Suppressor macrophage treated with lipopolysaccharide for 4 hours (primary cell): ENCODE measurements around the gene TMEM26.

Experiments used
- DNase-seq: peaks from one replicate; pipeline ENCODE4 v3.0.0-alpha.2; 2020

TMEM26 gene

DNA sequence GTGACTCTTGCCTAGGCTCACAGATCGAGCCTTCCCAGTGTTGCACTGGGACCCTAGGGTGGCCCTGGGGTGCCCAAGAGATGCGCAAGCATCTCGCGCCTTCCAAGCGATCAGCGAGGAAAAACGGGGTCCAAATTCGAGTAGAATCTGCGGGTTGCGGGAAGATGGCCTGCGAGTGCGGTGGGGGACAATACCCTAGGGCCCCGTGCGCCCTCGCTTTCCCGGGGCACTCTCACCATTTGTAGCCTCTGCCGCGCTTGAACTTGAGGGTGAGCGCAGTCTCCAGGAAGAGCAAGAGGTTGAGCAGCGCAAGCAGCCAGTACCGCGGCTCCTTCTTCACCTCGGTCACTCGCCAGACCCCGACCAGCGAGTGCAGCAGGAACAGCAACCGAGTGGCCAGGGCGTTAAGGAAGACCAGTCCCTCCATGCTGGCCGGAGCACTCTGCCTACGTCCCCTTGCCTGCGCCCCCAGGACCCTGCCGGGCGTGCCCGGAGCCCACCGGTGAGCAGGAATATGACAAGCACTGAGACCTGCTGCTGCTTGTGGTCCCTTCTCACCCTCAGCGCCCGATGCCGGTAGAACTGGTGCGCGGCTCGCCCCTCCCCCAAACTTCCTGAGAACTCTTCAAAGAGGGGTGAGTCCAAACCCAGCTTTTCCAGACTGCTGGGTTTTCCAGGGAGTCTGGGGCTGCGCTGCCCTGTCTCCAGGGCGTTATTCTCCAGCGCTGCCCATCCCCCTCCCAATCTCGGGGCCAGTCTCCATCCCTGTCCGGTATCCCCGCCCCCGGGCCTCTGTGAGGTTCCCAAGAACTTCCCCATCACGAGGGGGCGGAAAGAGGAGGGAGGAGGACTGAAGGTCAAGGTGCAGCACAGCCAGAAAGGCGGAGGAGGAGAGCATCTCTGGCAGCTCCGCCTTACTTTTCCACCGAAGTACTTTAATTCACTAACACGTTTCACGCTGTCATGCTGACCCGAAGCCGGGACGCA lies at the start of gene TMEM26:
TSS of gene TMEM26 (minus strand) at position 727 of the 987 bp plus-strand sequence. CDS start at position 427, 300 bp downstream.
- DNase-seq, result peak; percentile 29

DNA sequence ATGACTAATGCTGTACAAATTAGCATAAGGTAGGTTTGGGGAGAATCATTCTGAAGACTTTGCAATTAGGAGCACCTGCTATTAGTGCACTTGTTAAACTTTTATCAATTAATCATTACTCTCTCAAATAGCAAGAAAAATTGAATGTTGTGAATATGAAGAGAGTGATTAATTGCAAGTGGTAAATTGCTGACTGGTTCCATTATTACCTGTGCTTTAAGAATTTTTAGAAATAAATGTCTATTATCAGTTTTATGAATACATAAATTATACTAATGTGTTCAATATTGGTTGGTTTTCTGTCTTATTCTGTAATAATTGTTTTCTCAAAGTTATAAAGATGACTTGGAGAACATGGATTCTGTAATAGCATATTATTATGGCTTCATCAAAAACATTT lies 47.3 kb upstream of the TMEM26 start:
- no peak for DNase-seq

DNA sequence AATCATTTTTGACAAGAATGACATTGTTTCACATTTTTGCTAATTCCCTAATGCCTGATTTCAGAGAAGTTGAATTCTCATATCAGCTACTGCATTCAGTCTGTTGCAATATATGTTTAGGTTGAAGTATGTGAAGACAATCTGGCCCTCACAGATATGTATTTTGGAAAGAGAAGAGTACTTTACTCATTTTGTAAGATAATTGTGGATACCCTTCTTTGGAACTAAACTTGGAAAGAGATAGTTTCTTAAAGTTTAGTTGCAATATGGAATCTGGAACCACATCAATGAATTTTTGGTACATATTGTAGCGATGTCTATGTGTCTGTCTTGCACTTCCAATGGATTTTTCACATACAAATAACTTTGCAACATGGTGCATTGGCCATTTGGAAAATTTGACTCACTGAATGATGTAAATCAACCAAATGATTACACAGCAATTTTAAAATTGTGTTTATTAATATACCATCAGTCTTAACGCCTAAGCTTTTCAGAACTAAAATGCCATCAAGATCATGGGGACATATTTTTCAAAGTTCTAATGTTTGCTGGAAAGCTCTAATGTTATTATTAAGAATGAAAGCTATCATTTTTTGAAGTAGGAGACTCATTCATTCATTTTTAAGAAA lies 39.3 kb upstream of the TMEM26 start:
- DNase-seq, result no peak

DNA sequence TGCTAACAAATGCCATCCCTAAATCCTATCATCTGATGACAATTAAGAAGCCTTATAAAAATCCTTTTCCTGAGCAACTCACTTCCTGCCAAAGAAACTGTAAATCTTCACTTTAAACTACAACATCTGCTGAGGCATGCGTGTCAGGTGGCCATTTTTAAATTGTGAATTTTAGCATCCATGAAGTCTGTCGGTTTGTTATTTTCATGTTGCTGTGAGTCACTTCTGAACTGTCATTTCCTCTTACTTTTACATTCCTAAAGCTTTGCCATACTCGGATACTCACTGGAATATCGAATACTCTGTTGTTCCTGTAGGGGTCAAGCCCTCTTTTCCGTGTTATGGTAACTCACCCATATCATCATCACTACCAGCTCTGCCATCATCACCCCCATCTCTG lies 34.3 kb upstream of the TMEM26 start:
- no peak for DNase-seq

DNA sequence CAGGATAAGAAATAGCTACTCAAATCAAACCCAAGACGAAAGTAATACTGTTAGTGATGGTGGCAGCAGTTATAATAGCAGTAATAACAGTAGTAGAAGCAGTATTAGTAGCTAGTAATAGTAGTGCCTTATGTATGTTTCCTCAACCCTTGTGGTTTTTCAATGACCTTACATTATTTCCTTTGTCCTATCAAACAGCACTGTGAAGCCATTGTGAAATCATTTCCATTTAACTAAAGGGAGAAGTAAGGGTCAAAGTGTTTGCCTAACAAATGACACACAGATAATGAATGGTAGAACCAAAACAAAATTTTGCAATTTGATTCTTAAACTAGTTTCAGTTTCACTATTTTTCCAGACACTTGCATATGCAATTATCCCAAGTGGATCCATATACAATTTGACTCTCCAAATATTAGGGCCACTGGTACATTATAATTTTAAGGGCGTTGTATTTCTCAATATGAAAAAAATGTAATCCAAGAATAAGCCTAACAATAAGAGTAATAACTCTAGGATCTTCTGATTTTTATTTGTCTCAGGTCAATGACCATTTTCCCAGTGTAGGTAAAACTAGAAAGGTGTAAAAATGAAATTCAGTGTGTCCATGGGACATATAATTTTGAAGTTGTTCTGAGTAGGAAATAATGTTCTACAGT lies 33.7 kb upstream of the TMEM26 start:
- DNase-seq, result peak; percentile 93

DNA sequence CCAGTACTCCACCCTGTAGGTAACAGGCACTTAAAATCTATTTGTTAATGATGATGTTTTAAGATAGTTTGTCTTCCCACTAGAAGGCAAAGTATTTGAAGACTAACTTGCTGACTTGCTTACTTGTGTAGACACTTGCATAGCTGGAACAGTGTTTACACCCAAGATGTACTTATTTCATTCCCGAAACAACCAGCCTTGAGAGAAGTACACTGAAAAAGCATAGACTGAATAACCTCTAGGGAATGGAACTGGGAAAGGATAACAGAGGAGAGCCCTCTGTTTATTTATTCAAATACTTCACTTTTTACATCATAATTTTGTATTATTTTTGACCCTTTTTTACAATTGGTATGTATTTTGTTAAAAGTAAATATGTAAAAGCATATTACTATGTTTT lies 33.1 kb upstream of the TMEM26 start:
- no peak for DNase-seq

DNA sequence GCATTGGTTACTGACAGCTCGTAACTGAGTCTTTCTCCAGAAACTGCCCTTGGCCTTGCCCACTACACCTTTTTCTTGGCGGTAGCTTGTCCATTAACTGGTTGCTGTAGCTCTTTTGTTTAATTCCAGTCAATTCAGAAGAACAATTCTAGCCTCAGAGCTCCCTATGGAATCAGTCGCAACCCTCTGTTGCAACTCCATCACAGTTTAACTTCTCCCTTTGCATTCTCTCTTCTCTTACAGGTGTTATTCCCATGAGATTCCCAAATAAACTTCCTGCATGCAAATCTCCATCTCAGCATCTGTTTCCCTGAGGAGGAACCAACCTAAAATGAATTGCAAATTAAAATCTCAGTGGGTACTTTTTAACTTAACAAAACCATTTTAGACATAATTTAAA lies 28.4 kb upstream of the TMEM26 start:
- DNase-seq, result no peak

DNA sequence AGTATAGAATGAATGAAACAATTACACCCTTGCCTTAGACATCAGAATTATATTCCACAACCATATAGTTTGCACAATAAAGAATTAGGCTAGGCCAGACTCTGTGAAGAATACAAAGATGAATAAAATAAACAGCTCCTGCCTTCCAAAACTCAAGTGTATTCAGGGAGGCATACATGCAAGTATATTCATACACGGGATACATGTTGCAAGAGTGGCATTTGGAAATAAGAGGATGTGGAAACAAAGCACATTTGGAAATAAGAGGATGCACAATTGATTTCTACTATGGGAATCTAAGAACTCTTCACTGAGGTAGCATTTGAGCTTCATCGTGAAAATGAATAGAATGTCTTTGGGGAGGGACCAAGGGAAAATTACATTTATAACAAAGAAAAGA lies 27.0 kb upstream of the TMEM26 start:
- DNase-seq, result peak; percentile 46

DNA sequence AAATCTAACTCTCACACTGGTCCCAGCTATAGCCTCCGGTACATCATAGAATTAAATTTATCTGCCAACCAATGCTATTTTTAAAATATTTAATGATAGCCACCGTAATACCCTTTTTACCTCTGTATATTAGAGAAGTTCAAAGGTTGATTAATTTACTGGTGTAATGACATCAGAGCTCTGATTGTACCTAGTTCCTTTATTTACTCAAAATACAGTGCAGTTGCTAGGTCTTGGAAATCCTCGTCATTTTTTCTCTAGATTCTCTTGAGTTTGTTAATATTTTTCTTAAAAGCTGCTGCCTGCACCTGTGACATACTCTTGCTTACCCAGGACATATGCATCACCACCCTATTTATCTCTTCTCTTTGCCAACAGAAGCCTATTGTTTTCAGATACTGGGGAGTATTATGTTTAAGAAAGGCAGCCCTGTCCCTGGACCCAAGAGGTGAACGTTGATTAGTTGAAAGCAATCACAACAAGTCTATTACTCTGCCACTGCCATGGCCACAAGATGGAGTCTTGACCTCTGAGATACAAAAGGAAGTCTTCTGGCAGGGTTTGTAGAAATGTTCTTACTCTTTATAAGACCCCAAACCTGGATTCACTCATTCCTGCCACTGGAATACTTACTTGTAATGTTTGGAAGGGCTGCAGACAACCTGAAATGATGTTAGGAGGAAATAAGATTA lies 25.6 kb upstream of the TMEM26 start:
- no peak for DNase-seq

DNA sequence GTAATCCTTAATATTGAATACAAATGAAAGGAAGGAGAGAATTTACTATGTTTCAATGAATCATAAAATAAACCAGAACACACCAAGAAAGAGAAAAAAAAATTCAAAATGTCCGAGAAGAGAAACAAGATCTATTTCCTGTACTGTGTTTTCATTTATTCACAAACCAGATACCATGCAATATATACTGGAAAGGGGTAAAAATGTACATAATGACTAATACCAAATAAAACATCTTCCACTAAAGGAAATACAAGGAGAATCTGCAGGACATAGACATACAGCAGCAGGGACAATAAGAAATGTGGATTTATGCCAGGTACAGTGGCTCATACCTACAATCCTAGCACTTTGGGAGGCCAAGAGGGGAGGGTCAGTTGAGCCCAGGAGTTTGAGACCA lies 24.3 kb upstream of the TMEM26 start:
- DNase-seq, result no peak

DNA sequence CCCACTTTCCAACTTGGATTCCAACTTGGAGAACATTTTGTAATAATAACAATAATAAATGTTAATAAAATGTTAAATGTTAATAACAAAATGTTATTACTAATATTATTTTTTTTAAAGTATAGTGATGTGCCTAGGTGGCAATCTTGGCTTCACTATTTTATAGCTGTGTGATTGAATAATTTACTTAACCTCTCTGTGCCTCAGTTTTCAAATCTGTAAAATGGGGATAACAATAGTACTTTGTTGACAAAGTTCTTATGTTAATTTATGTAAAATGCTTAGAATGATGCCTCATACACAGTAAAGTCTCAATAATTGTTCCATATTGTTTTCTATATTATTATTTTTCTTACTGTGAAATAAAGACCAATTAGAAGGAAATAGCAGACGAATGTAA lies 23.3 kb upstream of the TMEM26 start:
- no peak for DNase-seq

DNA sequence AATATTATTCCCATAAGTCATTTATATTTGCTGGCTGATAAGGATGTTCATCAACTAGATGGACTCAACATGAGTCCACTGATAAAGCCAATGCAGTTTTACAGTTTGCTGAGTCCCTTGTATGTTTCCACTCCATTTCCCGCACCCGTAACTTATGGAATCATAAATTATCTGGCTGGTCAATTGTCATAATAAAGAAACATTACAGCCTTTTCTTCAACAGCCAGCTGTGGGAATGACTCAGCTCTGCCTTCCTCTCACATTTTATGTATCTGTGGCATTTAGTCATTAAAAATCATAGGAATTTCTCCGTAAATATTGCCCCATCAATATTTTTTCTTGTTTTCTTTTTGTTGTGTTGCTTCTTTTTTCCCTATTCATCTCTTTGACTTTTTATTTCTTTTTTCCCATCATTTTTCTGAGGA lies 22.3 kb upstream of the TMEM26 start:
- DNase-seq, result no peak

DNA sequence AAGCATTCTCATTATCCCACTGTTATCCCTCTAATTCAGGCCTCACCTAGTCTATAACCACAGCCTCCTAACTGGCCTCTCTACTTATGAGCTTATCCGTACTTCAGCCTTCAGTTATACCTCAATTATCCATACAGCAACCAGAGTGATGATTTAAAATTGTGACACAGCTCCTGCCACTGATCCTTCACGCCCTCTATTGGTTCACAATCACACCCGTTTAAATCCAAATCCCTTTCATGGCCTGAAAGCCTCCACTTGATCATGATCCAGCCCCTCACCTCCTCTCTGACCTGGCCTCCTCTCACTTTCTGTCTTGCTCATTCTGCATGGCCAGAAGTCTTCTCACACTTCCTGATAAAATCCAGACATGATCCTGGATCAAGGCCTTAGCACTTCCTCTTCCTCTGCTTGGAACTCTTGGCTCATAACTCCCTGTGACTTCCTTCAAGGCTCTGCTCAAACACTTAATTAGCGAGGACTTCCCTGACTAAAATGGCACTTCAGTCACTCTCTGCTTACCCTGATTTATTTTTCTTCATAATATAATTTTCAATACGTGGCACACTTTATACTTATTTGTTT lies 19.0 kb upstream of the TMEM26 start:
- peak; percentile 51 for DNase-seq

DNA sequence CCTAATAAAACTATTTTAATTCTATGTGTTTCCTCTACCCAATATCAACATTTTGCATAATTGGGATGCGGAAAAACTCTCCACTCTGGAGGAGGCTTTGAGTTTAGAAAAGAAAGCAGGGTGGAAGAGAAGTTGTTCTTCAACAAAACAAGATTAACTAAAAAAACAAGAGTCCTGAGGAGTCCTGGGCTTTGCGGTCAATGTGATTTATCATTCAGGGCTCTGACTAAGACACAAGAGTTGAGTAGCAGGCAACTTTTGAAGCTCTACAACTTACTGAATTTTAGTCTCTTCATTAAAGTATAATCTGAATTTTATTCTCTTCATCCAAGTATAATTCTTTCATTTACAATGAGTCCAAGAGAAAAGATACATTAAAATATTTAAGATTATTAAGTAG lies 18.3 kb upstream of the TMEM26 start:
- DNase-seq, result no peak

DNA sequence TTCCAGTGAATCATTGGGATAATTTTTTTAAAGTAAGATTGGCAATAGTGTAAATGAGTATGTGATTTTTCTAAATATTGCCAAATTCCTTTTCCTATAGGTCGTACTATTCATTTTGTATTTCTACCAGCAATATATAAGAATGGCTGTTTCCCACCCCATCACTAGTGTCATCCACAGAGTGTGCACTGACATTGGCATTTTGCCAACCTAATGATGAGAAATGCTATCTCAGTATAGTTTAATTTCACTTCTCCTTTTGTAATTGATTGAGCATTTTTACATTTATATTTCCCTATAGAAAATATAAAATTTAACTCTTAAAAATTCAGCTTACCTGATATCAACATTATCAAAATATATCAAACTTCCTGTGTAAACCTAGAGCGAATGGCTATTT lies 17.6 kb upstream of the TMEM26 start:
- DNase-seq, result no peak

DNA sequence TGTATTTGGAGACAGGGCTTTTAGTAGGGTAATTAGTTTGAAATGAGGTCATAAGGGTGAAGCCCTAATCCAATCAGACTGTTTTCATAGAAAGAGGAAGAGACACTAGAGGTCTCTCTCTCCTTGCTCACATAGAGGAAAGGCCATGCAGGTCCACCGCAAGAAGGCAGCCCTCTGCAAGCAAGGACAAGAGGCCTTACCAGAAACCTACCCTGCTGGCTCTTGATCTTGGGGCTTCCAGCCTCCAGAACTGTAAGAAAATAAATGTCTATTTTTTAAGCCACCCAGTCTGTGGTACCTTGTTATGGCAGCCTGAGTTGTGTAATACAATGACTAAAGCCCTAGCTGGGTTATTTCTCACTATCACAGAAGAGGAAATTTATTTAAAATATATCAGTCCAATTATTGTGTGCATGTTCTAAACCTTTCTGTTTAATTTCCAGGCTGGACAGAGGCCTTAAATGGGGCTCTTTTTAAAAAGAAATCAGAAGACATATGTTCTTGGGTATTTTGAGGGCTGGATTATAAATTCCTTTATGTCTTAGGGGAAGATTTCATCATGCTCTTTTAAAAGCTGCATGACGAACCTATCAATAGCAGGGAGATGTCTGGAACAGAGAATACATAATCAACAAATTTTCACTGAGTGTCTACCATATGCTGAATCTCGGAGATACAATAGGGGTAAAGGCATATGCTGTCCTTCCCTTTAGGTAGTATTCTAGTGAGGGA lies 12.9 kb upstream of the TMEM26 start:
- DNase-seq, result peak; percentile 48

DNA sequence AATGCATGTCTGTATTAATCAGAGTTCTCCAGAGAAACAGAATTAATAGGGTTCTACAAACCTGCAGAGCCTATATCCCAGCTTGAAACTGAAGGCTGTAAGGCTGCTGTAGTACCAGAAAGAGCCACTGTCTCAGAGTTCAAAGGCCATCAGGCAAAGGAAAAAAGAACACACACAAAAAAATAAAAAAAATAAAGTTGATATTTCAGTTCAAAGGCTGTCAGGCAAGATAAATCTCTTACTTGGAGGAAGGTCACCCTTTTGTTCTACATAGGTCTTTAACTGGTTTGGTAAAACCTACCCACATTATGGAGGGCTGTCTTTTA lies 12.0 kb upstream of the TMEM26 start:
- no peak for DNase-seq

DNA sequence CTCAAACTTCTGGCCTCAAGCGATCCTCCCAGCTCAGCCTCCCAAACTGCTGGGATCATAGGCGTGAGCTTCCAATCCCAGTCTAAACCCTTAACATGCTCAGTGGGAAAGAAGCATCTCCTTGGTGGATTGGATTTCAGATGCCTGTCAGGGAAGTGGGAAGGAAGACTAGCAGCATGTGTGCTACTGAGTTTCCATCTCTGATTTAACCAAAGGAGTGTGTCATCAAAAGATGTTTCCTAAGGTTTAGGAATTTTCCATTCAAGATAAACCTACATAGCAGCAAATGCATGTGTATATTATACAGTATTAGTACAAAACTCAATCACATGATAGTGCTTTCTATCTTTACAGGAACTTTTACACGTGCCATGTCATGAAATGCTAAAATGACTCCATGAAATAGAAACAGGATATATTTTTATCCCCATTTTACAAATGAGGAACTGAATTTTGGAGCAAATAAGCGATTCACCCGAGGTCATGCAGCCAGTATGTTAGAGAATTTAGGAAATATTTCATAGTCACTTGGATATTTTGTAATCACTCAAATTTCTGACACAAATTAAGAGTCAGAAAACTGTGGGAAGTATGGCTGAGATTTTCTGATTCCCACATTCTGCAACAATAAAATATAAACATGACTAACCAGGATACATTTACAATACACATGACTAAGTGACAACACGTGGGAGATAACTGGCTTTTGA lies 11.4 kb upstream of the TMEM26 start:
- DNase-seq, result peak; percentile 95

DNA sequence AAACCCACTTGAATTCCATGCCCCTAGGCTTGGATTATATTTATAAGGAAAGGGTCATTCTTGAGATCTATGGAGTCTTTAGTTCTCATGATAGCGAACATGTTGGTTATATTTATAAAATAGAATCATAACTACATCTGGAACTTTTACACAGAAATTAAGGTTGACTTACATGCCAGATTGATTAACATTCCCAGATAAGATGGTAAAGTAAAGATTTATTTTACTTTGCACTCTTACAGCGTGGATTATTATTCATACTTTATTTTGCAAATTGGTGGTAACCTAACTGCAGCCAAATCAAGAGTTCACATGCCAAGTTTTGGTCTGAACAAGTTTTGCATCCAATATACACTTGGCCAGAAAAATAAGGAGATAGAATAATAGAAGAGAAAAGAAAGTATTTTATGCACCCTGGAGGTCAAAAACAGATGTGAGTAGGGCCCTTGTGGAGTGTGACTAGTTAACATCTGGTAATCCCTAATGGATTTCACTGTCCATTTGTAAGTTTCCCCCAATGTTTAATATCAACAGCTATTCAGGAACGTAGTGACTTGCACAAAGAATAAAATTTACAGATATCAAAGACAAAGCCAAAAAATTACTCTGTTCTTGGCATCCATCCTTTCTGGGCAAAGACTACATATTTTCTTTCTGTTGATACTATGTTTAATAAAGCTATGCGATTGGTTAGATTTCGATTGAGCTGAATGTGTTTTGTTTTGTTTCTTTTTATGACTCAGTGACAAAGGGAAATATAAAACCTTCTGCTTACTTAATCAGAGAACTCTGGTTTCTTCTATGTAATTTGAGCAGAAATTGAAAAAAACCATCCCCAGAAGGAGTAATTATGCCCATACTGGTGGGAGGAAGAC lies 10.1 kb upstream of the TMEM26 start:
- DNase-seq, result no peak

DNA sequence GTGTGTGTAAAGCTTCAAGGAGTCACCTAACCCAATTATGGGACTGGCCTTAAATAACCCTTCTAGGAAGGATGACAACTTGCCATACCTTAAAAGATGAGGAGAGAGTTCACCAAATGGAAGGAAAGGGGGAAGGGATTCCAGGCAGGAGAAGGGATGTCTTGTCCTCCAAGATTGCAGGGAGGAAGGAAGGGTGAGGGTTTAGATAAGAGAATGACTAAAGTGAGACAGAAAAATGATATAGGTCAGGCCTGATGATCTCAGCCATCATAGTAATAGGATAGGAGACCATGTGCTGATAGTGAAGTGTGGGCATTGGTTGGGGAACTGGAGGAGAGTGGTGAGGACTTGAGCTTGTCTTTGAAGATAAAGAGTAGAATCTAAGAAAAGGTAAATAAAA lies 7.7 kb upstream of the TMEM26 start:
- no peak for DNase-seq
